SJCRH30 (cell line): ENCODE measurements around the gene MSRB2. TPM values are rescaled to one million over a fixed set of nuclear protein-coding genes. Genes with fewer than 3 reads are reported as not detected.

ENCODE experiments used
- DNase-seq, 2 experiments: peaks; one replicate each; pipeline ENCODE4 v3.0.0-alpha.2; 2015 to 2020
- H3K27ac ChIP-seq: fragments of 250-450 bp; sonication (Bioruptor Pico); 2 replicates; pipeline ENCODE4 v1.5.1; 2020; ENCODE audit warnings: mild to moderate bottlenecking, moderate library complexity
- H3K27me3 ChIP-seq: fragments of 250-450 bp; sonication (Bioruptor Pico); 2 replicates; pipeline ENCODE4 v1.5.1; 2020; ENCODE audit warnings: mild to moderate bottlenecking, moderate library complexity
- H3K36me3 ChIP-seq: fragments of 250-450 bp; sonication (Bioruptor Pico); 2 replicates; pipeline ENCODE4 v1.5.1; 2020; ENCODE audit warnings: mild to moderate bottlenecking, moderate library complexity
- H3K4me1 ChIP-seq: fragments of 250-450 bp; sonication (Bioruptor Pico); 2 replicates; pipeline ENCODE4 v1.5.1; 2020; ENCODE audit warnings: mild to moderate bottlenecking, moderate library complexity
- H3K4me3 ChIP-seq: fragments of 250-450 bp; sonication (Bioruptor Pico); 2 replicates; pipeline ENCODE4 v1.5.1; 2020; ENCODE audit warnings: mild to moderate bottlenecking, moderate library complexity
- H3K9me3 ChIP-seq: fragments of 250-450 bp; sonication (Bioruptor Pico); replicated peaks from 2 replicates; pipeline ENCODE4 v1.5.1; 2020; ENCODE audit warnings: mild to moderate bottlenecking, moderate library complexity
- total RNA-seq: library from RNA; depleted of rRNA; stranded (reverse); fragments of >200 nt; shearing (Covaris generic); gene quantifications from 2 replicates; pipeline ENCODE4 v1.2.3, GENCODE V29; 2014; rRNA removed

Gene MSRB2
- total RNA-seq, 1 experiment from 2014 or later, result 23.8 TPM

DNA sequence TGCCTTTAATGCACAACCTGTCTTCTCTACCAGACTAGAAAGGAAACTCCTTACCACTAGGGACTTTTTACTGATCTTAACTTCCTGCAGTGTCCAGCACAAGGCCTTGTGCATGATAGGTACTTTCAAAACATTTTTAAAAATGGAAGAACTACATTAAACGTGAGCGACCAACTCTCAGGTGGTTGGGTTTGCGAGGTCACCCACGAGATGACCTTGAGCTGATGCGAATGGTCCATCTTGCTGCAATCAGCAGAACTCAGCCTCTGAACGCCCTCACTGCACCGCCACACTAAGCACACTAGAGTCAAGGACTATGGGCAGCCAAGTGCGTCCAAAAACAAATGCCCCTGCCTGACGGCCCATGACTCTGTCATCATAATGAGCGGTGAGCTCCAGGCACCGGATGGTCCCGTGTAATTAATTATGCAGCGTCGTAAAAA is 61.9 kb downstream of the MSRB2 start:
- no peaks in the 10 kb centered on the region for H3K36me3 ChIP-seq
- no peak overlapping the region for H3K4me3 ChIP-seq
- no peak overlapping the region for H3K27ac ChIP-seq
- peaks cover 26% of the 10 kb centered on the region for H3K4me1 ChIP-seq
- peak in 1 of 2 experiments; percentile 26 for DNase-seq
- H3K27me3 ChIP-seq, result no peaks in the 10 kb centered on the region
- no peaks in the 10 kb centered on the region for H3K9me3 ChIP-seq

- H3K4me1 ChIP-seq, result peaks cover 26% of the 10 kb centered on the region
- no peak overlapping the region for H3K27ac ChIP-seq
- DNase-seq, result peak; percentile 67 to 83
- no peaks in the 10 kb centered on the region for H3K9me3 ChIP-seq
- H3K27me3 ChIP-seq, result no peaks in the 10 kb centered on the region
- H3K36me3 ChIP-seq, result no peaks in the 10 kb centered on the region
- H3K4me3 ChIP-seq, result peak overlapping the region; percentile 24
Observed at GRCh38 chr10:23157691-23158369, 62.5 kb downstream of the MSRB2 start.

DNA sequence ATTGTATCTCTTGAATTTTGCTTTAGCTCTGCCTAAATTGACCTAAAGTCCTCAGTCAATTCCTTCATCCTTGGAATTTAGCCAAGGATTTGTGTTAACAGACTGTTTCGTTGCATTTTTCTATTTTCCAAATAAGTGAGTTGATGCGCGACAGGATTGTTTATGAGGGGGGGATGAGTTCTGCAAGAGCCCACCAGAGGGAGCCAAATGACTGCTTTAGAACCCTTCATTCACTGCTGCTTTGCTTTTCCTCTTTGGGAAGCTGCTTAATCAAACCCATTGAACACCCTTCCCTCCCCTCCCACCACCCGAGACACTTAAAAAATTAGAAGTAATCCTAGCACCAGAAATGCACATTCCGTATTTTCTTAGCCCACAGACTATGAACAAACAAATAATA is 63.0 kb downstream of the MSRB2 start:
- no peaks in the 10 kb centered on the region for H3K9me3 ChIP-seq
- H3K36me3 ChIP-seq, result no peaks in the 10 kb centered on the region
- H3K4me3 ChIP-seq, result peak overlapping the region; percentile 24
- H3K27me3 ChIP-seq, result no peaks in the 10 kb centered on the region
- H3K27ac ChIP-seq, result no peak overlapping the region
- H3K4me1 ChIP-seq, result peaks cover 26% of the 10 kb centered on the region
- DNase-seq, result peak; percentile 55 to 90

DNA sequence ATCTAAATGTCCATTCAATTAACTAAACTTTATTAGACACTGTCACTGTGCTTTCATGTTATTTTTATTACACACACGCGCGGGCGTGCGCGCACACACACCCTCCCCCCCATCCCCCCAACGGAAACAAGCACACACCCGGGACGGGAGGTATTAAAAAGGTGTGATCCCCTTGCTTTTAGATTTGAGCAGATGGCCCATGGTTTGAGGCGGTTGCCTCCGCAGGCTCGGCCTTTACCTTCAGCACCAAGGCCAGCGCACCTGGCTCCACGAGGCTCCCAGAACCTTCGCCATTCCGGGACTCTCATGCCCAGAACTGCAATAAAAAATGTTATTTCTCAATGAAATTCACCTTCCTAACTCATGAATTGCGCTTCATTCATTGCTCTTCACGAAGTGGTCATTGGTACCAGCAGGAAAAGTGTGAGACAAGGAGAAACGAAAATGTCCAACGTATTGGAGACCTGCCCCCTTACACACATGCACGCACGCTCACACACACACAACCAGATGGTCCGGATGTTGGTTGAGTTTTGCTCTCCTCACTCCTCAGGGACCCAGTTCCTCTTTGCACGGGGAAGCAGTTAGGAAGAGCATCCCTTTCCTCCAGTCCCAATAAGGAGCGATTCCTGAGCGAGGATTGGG is 76.0 kb downstream of the MSRB2 start:
- no peaks in the 10 kb centered on the region for H3K4me1 ChIP-seq
- no peaks in the 10 kb centered on the region for H3K27me3 ChIP-seq
- H3K27ac ChIP-seq, result no peak overlapping the region
- peak; percentile 31 to 60 for DNase-seq
- H3K4me3 ChIP-seq, result no peak overlapping the region
- H3K9me3 ChIP-seq, result no peaks in the 10 kb centered on the region; the same call in 1 of the 2 replicates
- no peaks in the 10 kb centered on the region for H3K36me3 ChIP-seq

Other genes with a start within 250 kb of the MSRB2 start
- gene ARMC3, start 167.5 kb upstream of the MSRB2 start, total RNA-seq, result not detected in 2 replicates
- not detected in 2 replicates for gene PTF1A, start 96.7 kb downstream of the MSRB2 start, total RNA-seq
- 0.15 and 0.16 TPM in 2 replicates for gene C10orf67, start 249.2 kb downstream of the MSRB2 start, total RNA-seq